OCI-LY1 (cell line): Measurements from ENCODE around the gene CREB3L2.

ENCODE experiments used
- CTCF ChIP-seq: fragments of 200-600 bp; sonication (generic), shearing (Covaris generic); IDR thresholded peaks from 2 replicates; pipeline ENCODE4 v1.5.1; 2017; ENCODE audit warnings: mild to moderate bottlenecking, antibody characterized with exemption, low read length, moderate library complexity, mixed read lengths
- EZH2 ChIP-seq: fragments of 200-600 bp; sonication (generic), shearing (Covaris generic); IDR thresholded peaks from 2 replicates; pipeline ENCODE4 v1.8.0; 2017; ENCODE audit warnings: borderline replicate concordance, mixed run types, mild to moderate bottlenecking, antibody characterized with exemption, low read length, moderate library complexity, mixed read lengths

- TF ChIP-seq CTCF (no peak), EZH2 (no peak)
These were observed 44.0 kb downstream of the CREB3L2 start for GRCh38 chr7:137957887-137958286.
